Sigmoid colon (tissue), 7 donors: Measurements from ENCODE around the gene TUBGCP2. TPM values are rescaled to one million over a fixed set of nuclear protein-coding genes. Genes with fewer than 3 reads are reported as not detected.

Experiments
- DNase-seq: peaks from one replicate; pipeline ENCODE4 v3.0.0-alpha.2; 2019
- H3K27ac ChIP-seq, 4 donors: fragments of 200-600 bp; sonication (generic); one replicate each; pipeline ENCODE4 v1.5.1; 2016 to 2019; ENCODE audit warnings: mild to moderate bottlenecking in 1 of 4
- H3K27me3 ChIP-seq, 3 donors: fragments of 200-600 bp; sonication (generic); one replicate each; pipeline ENCODE4 v1.5.1; 2019; ENCODE audit warnings: mild to moderate bottlenecking in 1 of 3
- H3K36me3 ChIP-seq, 4 donors: fragments of 200-600 bp; sonication (generic); one replicate each; pipeline ENCODE4 v1.5.1; 2016 to 2019
- H3K4me1 ChIP-seq, 4 donors: fragments of 200-600 bp; sonication (generic); one replicate each; pipeline ENCODE4 v1.5.1; 2017 to 2019
- H3K4me3 ChIP-seq, 4 donors: fragments of 200-600 bp; sonication (generic); one replicate each; pipeline ENCODE4 v1.5.1; 2017 to 2019; ENCODE audit warnings: mild to moderate bottlenecking in 2 of 4, moderate library complexity in 1 of 4
- H3K9me3 ChIP-seq, 4 donors: fragments of 200-600 bp in 3 of 4; sonication (generic) in 3 of 4; one replicate each; pipeline versions ENCODE4 v1.5.1 to v1.6.1; 2013 to 2019
- EP300 ChIP-seq, 4 donors: sonication (generic); formaldehyde crosslinking; IDR thresholded peaks; one replicate each; pipeline ENCODE4 v1.6.1; 2017; ENCODE audit warnings: antibody characterized with exemption in 4 of 4
- POLR2A ChIP-seq, 2 donors: fragments of 450-650 bp; IDR thresholded peaks; one replicate each; pipeline ENCODE4 v1.6.1; 2016; ENCODE audit warnings: antibody characterized with exemption in 2 of 2, mild to moderate bottlenecking in 2 of 2, moderate library complexity in 2 of 2
- POLR2AphosphoS5 ChIP-seq, 4 donors: sonication (generic); formaldehyde crosslinking; IDR thresholded peaks; one replicate each; pipeline ENCODE4 v1.6.1; 2017; ENCODE audit warnings: antibody characterized with exemption in 4 of 4
- WGBS, 2 donors: extraction: QIAGEN DNeasy Blood & Tissue Kit; methylation state at CpG; one replicate each; pipeline ENCODE4 v1.1.7; 2013; 5-methylcytosine and 5-hydroxymethylcytosine counted together
- intact Hi-C: fragments of 100-400 bp; cut with DNase I; formaldehyde crosslinking; loops from one replicate; pipeline ENCODE4 v1.15.1; 2023
- polyA plus RNA-seq, 3 donors: library from polyadenylated mRNA; stranded (reverse); fragments of 200-250 nt; gene quantifications; one replicate each; pipeline ENCODE4 v1.2.3, GENCODE V29; 2013
- total RNA-seq, 4 donors: library from RNA; depleted of rRNA; stranded (reverse); fragments of >200 nt; gene quantifications; one replicate each; pipeline ENCODE4 v1.1.0, GENCODE V29; 2016
- TF ChIP-seq, protein P1 (sequence below), 4 experiments: fragments of 450-650 bp in 3 of 4; fragments of 200-600 bp in 1 of 4; IDR thresholded peaks; one replicate each; pipeline ENCODE4 v1.5.1; 2016 to 2019; ENCODE audit warnings: antibody characterized with exemption in 4 of 4, mild to moderate bottlenecking in 3 of 4, moderate library complexity in 2 of 4
- donor health status: healthy with polysubstance abuse.
- donor health status: Bipolar disorder and iron deficiency.
- donor health status: healthy.

TUBGCP2 gene
- total and polyA plus RNA-seq, 7 donors = 13.8 to 51.1 (median 27.2) TPM

DNA sequence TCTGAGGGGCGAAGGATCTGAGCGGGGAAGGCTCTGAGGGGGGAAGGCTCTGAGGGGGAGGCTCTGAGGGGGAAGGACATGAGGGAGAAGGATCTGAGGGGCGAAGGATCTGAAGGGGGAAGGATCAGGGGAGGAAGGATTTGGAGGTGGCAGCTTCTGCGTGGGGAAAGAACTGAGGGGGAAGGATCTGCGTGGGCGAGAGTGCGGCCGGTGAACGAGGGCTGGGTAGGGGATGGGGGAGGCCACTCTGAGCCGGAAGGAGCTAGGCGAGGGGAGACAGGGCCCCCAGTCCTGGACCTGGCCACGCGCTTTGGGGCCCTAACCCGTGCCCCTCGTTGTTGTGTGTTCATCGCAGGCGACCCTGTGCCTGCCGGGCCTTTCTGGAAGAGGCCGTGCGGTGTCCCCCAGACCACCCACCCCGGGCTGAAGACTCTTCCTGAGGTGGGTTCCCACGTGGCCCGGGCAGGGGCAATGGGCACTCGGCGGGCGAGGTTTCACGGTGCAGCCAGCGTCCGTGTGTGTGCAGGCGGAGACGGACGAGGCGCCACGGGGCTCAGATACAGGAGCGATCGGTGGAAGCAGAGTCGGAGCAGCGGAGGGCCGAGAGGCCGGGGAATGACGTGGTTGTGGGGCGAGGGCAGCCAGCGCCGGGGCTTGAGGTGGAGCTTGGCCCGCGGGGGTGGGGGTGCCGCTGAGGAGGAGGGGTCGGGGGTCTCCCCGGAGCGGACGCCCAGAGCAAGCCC lies 26.0 kb upstream of the TUBGCP2 start:
- H3K4me3 ChIP-seq = peak overlapping the region; percentile 10 to 45 (median 35)
- peaks cover 0 to 29% (median 28%) of the 10 kb centered on the region in 4 donors for H3K4me1 ChIP-seq
- peaks cover 27 to 87% (median 70%) of the 10 kb centered on the region in 3 donors for H3K27me3 ChIP-seq
- 18 to 19% methylated on average over 51 of the region's 51 CpGs for WGBS, 2 donors
- no peak for DNase-seq
- TF ChIP-seq POLR2A (IDR thresholded peaks at IDR 0.05) (no peak), POLR2AphosphoS5 (IDR thresholded peaks at IDR 0.05) (no peak), EP300 (IDR thresholded peaks at IDR 0.05) (no peak)
- TF ChIP-seq, protein P1, sequence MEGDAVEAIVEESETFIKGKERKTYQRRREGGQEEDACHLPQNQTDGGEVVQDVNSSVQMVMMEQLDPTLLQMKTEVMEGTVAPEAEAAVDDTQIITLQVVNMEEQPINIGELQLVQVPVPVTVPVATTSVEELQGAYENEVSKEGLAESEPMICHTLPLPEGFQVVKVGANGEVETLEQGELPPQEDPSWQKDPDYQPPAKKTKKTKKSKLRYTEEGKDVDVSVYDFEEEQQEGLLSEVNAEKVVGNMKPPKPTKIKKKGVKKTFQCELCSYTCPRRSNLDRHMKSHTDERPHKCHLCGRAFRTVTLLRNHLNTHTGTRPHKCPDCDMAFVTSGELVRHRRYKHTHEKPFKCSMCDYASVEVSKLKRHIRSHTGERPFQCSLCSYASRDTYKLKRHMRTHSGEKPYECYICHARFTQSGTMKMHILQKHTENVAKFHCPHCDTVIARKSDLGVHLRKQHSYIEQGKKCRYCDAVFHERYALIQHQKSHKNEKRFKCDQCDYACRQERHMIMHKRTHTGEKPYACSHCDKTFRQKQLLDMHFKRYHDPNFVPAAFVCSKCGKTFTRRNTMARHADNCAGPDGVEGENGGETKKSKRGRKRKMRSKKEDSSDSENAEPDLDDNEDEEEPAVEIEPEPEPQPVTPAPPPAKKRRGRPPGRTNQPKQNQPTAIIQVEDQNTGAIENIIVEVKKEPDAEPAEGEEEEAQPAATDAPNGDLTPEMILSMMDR (IDR thresholded peaks at IDR 0.05) = no peak
- no peaks in the 10 kb centered on the region for H3K9me3 ChIP-seq
- H3K27ac ChIP-seq = no peak overlapping the region
- intact Hi-C loops = no loop called here
- H3K36me3 ChIP-seq = no peaks in the 10 kb centered on the region

DNA sequence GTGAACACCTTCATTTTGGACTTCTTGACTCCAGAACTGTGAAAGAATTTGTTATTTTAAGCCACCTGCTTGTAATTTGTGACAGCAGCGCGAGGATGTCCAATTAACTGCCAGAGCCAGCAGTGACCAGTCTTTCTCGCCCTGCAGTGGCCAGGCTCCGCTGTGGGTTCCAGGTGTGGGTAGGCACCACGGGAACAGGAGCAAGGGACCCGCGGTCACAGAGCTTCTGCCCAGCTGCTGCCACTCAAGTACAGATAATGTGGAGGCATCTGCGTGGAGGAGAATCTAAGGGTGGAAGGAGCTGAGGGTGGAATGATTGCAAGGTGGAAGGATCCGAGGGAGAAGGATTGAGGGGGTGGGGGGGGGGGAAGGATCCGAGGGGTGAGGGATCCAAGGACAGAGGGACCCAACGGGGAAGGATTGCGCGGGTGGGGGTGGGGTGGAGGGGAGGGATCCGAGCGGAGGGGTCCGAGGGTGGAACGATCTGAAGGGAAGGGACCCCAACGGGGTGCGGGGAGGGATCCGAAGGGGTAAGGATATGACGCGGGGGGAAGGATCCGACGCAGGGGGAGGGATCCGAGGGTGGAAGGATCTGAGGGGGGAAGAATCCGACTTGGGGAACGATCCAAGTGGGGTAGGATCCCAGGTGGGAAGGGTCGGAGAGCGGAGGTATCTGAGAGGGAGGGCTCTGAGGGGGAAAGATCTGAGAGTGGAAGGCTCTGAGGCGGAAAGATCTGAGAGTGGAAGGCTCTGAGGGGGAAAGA lies 24.4 kb upstream of the TUBGCP2 start:
- Histone ChIP-seq H3K27me3 (peaks cover 38 to 87% (median 71%) of the 10 kb centered on the region in 3 donors), H3K4me1 (peaks cover 0 to 34% (median 32%) of the 10 kb centered on the region in 4 donors), H3K9me3 (no peaks in the 10 kb centered on the region), H3K27ac (no peak overlapping the region), H3K36me3 (no peaks in the 10 kb centered on the region), H3K4me3 (no peak overlapping the region)
- peak; percentile 30 for DNase-seq
- intact Hi-C loops = no loop called here
- TF ChIP-seq, protein P1 (IDR thresholded peaks at IDR 0.05) = no peak
- TF ChIP-seq EP300 (IDR thresholded peaks at IDR 0.05) (no peak), POLR2AphosphoS5 (IDR thresholded peaks at IDR 0.05) (no peak), POLR2A (IDR thresholded peaks at IDR 0.05) (no peak)
- WGBS, 2 donors = 81 to 82% methylated on average over 30 of the region's 30 CpGs

DNA sequence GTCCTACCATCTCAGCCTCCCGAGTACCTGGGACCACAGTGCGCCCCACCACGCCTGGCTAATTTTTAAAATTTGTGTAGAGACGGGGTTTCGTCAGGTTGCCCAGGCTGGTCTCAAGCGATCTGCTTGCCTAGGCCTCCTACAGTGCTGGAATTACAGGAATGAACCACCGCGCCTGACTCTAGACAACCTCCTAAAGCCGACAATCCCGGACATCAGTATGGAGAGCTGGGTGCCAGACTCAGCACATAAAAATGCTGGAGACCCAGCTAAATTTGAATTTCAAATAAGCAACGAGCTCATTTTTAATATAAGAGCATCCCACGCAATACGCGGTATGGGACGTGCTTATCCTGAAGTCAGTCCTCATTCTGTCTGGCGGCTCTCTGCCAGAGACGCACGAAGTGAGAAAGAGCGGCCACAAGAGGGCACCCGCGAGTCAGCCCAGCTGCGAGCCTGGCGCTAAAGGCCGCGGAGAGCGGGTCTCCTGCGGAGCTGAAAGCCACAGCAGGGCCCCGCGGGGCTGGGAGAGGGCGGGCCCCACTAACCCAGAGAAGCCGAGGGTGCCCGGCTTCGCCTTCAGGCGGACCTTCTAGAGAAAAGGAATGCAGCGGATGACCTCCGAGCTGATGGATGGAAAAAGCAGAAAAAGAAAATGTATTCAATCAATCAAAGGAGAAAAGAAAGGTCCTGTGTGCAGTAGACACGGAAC lies 21.0 kb upstream of the TUBGCP2 start:
- intact Hi-C loops = loop anchor here (1.0 to 5.0 kb wide), 2 partner anchors 63 to 191 kb away; partner anchors contain the start of gene MTG1
- TF ChIP-seq POLR2A (IDR thresholded peaks at IDR 0.05) (no peak), POLR2AphosphoS5 (IDR thresholded peaks at IDR 0.05) (peak in 1 of 4 donors; percentile 25), EP300 (IDR thresholded peaks at IDR 0.05) (no peak)
- TF ChIP-seq, protein P1 (IDR thresholded peaks at IDR 0.05) = peak; percentile 64 to 96 (median 76)
- Histone ChIP-seq H3K4me1 (peaks cover 0 to 28% (median 25%) of the 10 kb centered on the region in 4 donors), H3K36me3 (no peaks in the 10 kb centered on the region), H3K4me3 (peak overlapping the region in 3 of 4 donors; percentile 21 to 31 (median 25)), H3K27me3 (peaks cover 43 to 87% (median 71%) of the 10 kb centered on the region in 3 donors), H3K9me3 (no peaks in the 10 kb centered on the region), H3K27ac (no peak overlapping the region)
- WGBS, 2 donors = 8 to 10% methylated on average over 37 of the region's 37 CpGs
- DNase-seq = peak; percentile 88
